Amniotic epithelial cell (primary cell): ENCODE measurements around the gene ALDH3B1.

Experiments used
- DNase-seq: peaks from one replicate; pipeline ENCODE4 v3.0.0-alpha.2; 2010; ENCODE audit warnings: low read depth

Gene ALDH3B1

DNA sequence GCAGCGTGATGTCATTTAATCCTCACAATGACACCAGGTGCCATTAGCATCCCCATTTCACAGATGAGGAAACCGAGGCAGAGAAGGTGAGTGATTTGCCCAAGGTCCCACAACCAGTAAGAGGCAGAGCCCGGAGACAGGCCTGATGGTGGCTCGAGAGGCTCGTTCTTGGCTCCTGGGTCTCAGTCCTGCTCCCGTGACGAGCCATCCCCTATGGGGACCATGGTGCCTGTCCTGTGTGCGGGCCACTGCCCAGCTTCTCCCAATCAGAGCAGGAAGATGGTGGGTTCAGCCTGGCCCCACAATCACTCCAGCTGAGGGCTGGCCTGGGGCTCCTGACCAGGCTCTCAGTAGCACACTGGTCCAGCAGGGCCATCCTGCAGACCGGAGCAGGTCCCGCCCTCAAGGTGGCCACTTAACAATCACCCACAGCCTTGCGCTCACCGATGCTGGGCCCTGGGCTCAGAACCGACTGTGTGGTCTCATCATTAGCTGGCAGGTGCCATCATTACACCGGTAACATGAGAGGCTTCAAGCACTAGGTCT is 3.6 kb downstream of the ALDH3B1 start:
- DNase-seq = no peak

- DNase-seq = peak; percentile 94
These were observed 4.2 kb downstream of the ALDH3B1 start for GRCh38 chr11:68014157-68014946.

DNA sequence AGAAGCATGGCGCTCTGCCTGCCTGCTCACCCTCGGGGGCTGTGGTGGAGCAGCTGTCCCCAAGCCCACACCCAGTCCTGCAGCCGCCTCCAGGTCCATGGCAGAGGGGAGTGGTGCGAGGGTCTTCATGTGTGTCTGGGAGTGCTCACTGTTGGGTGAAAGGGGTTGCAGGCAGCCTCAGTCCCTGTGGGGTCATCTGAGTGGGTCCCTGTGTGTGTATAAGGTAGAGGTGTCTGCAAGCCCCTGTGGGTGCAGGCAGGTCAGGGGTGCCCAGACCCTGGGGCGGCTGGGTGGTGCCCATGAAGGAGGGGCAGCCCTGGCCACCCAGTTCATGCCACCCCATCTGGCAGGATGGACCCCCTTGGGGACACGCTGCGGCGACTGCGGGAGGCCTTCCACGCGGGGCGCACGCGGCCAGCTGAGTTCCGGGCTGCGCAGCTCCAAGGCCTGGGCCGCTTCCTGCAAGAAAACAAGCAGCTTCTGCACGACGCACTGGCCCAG is 4.9 kb downstream of the ALDH3B1 start:
- no peak for DNase-seq

- no peak for DNase-seq
These were observed 5.3 kb downstream of the ALDH3B1 start for GRCh38 chr11:68015467-68015866.

- no peak for DNase-seq
These were observed 6.2 kb downstream of the ALDH3B1 start for GRCh38 chr11:68016161-68016903.

GRCh38 chr11:68016904-68017817 is 7.0 kb downstream of the ALDH3B1 start:
- DNase-seq = no peak

- no peak for DNase-seq
These were observed 8.0 kb downstream of the ALDH3B1 start for GRCh38 chr11:68017980-68018729.

DNA sequence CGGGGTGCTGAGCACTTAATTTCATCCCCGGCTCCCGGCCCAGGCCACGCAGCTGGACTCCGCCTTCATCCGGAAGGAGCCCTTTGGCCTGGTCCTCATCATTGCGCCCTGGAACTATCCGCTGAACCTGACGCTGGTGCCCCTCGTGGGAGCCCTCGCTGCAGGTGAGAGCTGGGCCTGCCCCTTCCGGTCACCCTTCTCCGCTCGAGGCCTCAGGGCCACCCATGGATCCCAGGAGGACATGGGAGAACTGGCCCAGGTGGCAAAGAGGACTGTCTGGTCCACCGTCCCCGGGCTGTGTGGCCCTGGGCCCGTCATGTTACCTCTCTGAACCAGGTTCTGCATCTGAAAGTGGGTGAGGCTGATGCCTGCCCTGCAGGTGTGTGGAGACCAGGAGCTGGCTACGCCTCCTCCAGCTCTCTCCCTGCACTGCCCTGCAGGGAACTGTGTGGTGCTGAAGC is 8.6 kb downstream of the ALDH3B1 start:
- DNase-seq = no peak

DNA sequence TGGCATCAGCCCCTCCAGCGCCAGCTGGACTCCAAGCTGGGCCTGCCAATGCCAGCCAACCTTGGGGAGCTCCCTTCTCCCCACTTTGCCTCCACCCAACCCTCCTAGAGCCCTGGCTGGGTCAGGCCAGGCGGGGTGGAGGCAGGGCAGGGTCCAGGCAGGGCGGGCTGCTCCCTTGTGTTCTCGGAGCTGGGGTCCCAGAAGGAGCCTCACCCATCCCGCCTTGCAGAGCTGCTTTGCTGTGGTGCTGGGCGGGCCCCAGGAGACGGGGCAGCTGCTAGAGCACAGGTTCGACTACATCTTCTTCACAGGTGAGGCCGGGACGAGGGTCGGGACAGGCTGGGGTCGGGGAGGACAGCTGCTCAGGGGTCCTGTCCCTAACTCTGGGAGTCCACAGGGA is 9.4 kb downstream of the ALDH3B1 start:
- no peak for DNase-seq

- DNase-seq = peak; percentile 44
These were observed 10.4 kb downstream of the ALDH3B1 start for GRCh38 chr11:68020575-68020974.

DNA sequence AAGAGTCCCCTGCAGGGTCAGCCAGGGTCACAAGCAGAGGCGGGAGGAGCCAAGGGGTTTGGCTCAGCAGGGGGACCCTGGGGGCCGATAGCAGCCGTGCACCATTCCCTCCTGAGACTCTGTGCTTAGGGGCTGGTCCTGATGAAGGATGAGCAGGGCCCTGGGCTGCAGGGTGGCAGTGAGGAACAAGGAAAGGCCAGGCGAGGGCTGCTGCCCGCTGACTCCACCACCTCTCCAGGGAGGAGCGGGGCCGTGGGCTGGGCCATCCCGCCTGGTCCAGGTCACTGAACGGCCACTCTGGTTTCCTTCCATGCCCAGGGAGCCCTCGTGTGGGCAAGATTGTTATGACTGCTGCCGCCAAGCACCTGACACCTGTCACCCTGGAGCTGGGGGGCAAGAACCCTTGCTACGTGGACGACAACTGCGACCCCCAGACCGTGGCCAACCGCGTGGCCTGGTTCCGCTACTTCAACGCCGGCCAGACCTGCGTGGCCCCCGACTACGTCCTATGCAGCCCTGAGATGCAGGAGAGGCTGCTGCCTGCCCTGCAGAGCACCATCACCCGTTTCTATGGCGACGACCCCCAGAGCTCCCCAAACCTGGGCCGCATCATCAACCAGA is 11.2 kb downstream of the ALDH3B1 start:
- DNase-seq = no peak

GRCh38 chr11:68022531-68022930 is 12.4 kb downstream of the ALDH3B1 start:
- no peak for DNase-seq

DNA sequence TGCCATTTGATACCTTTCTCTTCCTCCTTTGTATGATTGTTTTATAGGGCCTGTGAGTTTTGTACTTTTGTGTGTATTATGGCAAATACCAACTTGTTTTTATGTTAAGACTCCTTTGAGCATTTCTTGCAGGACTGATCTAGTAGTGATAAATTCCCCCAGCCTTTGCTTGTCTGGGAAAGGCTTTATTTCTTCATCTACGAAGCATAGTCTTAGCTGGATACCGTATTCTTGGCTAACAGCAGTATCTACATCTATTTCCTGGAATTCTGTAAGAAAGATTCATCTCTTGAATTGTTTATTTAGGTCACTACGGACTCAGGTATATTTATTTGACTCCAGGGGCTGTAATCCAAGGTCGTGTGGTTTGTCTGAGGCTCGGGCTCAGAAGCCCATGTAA is 14.4 kb downstream of the ALDH3B1 start:
- DNase-seq = no peak

- no peak for DNase-seq
These were observed 14.9 kb downstream of the ALDH3B1 start for GRCh38 chr11:68025047-68025446.

DNA sequence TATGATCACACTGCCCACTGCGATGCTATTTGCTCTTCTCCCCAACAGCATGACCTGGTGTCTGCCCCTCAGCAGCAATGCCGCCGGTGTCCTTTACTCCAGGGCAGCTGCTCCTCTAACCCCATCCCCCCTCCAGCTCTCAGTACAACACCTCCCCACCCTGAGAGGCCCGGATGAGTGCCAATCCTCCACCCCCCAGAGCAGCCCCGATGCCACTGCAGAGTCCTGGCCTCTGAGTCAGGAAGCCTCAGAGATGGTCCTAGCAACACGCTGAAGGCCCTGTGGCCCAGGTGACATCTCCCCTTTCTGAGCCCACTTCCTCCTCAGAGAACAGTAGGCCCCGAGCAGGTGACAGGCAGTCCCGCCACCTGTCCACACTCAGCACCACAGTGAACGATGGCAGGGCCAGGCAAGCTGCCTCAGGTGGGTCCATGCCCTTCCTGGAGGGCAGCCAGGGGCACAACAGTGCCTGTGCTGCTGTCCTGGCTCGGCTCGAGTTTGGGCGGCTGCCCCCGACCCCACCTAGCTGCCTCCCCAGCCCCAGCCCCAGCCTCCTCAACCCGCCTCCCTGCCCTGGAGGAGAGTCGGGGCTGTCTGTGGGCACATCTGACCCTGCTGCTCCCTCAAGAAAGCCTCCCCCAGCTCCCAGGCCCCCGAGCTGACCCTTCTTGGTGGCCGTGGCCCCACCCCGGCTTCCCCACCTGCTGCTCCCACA is 16.4 kb downstream of the ALDH3B1 start:
- no peak for DNase-seq

DNA sequence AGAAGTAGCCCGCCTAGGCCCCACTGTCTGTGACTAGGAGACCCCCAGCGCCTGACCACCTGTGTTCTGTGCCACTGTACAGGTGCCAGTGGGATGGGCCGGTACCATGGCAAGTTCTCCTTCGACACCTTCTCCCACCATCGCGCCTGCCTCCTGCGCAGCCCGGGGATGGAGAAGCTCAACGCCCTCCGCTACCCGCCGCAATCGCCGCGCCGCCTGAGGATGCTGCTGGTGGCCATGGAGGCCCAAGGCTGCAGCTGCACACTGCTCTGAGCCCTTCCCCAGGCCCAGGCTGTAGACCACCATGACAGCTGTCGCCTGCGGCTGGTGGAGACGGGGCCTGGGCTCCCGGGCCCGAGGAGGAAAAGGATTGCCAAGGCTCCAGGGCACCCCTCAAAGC is 17.5 kb downstream of the ALDH3B1 start:
- DNase-seq = no peak

DNA sequence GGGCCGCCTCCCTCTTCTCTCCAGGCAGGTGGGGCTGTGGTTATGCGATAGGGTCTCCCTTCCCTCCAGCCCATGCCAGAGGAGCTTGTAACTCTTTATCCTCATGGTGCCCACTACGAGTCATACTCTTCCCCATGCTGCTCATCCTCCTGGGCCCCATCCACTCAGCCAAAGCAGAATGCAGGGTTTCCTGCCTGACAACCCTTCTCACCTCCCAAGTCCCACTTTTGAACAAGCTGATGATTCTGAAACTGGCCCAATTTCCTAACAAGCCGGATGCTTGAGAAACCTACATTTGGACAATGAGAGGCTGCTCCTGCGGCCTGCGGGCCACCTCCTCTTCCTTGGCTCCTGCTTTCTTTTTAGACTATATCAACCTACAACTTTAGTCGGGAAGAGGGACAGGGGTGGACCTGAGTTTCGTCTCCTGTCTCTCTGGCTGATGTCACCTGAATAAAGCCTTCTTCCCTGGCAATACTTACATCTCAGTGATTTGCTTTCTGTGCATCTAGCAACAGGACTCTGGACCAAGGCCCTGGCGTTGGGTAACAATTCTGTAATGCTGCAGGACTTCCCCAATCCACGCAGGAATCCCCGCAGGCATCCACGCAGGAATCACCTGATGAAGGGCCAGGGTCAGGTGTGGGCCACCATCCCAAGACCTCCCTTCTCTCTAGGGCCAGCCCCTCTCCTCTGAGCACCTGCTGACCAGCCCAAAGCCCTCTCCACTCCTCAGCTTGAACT is 18.8 kb downstream of the ALDH3B1 start:
- no peak for DNase-seq

GRCh38 chr11:68030318-68031143 is 20.4 kb downstream of the ALDH3B1 start, which contains the start of gene NDUFS8:
TSS of gene NDUFS8 (plus strand) at chr11:68030681. CDS start at chr11:68032152, 1,471 bp downstream.
- DNase-seq = peak; percentile 99
